Natural killer cell (primary cell): ENCODE data around the gene HTRA2. TPM values are rescaled to one million over a fixed set of nuclear protein-coding genes. Genes with fewer than 3 reads are reported as not detected.
A peak's percentile ranks its signal among the peaks of the same experiment; 100 is the strongest.

Experiments used
- ATAC-seq, 3 donors: fragments of 150-1000 bp in 2 of 3; fragments of 200-7000 bp in 1 of 3; cut with Tn5 transposase; 1 replicate in 1 of 3; 2 replicates in 2 of 3; pipeline ENCODE4 v1.10.0; 2021; ENCODE audit warnings: mild to moderate bottlenecking in 2 of 3, moderate library complexity in 2 of 3
- DNase-seq, 2 donors: peaks; one replicate each; pipeline versions ENCODE4 v3.0.0 to v3.0.0-alpha.2; 2013 to 2021; ENCODE audit warnings: mixed read lengths in 1 of 2
- H3K27ac ChIP-seq: one replicate; pipeline ENCODE4 v1.5.1; 2013; ENCODE audit warnings: mild to moderate bottlenecking, low read length
- H3K27me3 ChIP-seq: one replicate; pipeline ENCODE4 v1.6.1; 2013; ENCODE audit warnings: low read length; ENCODE audit not compliant: control insufficient read depth, insufficient read depth
- H3K36me3 ChIP-seq: one replicate; pipeline ENCODE4 v1.6.1; 2013; ENCODE audit warnings: low read length; ENCODE audit not compliant: control insufficient read depth, insufficient read depth
- H3K4me1 ChIP-seq: one replicate; pipeline ENCODE4 v1.6.1; 2013; ENCODE audit warnings: low read length; ENCODE audit not compliant: control insufficient read depth, insufficient read depth
- H3K4me3 ChIP-seq: one replicate; pipeline ENCODE4 v1.5.1; 2013; ENCODE audit warnings: low read length
- H3K9me3 ChIP-seq: one replicate; pipeline ENCODE4 v1.6.1; 2013; ENCODE audit warnings: low read length; ENCODE audit not compliant: control insufficient read depth, insufficient read depth
- H3K27ac Mint-ChIP-seq, 2 donors: one replicate each; pipeline ENCODE4 v1.8.0; 2022; ENCODE audit warnings: mild to moderate bottlenecking in 2 of 2, mixed read lengths in 2 of 2, moderate library complexity in 1 of 2
- H3K27me3 Mint-ChIP-seq, 2 donors: one replicate each; pipeline ENCODE4 v1.8.0; 2022; ENCODE audit warnings: low read depth in 2 of 2, mixed read lengths in 2 of 2
- H3K36me3 Mint-ChIP-seq: one replicate; pipeline ENCODE4 v1.8.0; 2022; ENCODE audit warnings: mixed read lengths
- H3K4me1 Mint-ChIP-seq, 2 donors: one replicate each; pipeline ENCODE4 v1.8.0; 2022; ENCODE audit warnings: mixed read lengths in 2 of 2
- H3K4me3 Mint-ChIP-seq: one replicate; pipeline ENCODE4 v1.8.0; 2022; ENCODE audit warnings: mild to moderate bottlenecking, moderate library complexity, mixed read lengths
- H3K9me3 Mint-ChIP-seq, 2 donors: one replicate each; pipeline ENCODE4 v1.8.0; 2022; ENCODE audit warnings: mixed read lengths in 2 of 2
- CTCF ChIP-seq: fragments of 200-600 bp; IDR thresholded peaks from one replicate; pipeline ENCODE4 v1.8.0; 2022; ENCODE audit warnings: antibody characterized with exemption
- WGBS: methylation state at CpG from one replicate; pipeline ENCODE4 v1.1.7; 2013; ENCODE audit warnings: missing lambda C conversion rate; ENCODE audit not compliant: insufficient coverage; 5-methylcytosine and 5-hydroxymethylcytosine counted together
- intact Hi-C: fragments of 100-400 bp; cut with micrococcal nuclease; formaldehyde crosslinking; loops from one replicate; pipeline ENCODE4 v1.14.2; 2022
- total RNA-seq, 4 donors: library from RNA; stranded (reverse); fragments of 120-200 nt in 1 of 4; gene quantifications; one replicate each; pipeline versions ENCODE4 v1.2.3 to v1.2.4, GENCODE V29; 2013 to 2022

HTRA2 gene
- total RNA-seq, 3 donors from 2014 or later (not counting 1 experiment from before 2014, with no cell fraction given) = 32.1 to 47.6 (median 45.2) TPM

GRCh38 chr2:74573747-74574562 is 44.2 kb downstream of the HTRA2 start:
- no peak for TF ChIP-seq CTCF
- Histone ChIP-seq H3K27ac (peak overlapping the region; percentile 49), H3K36me3 (no peaks in the 10 kb centered on the region), H3K4me1 (no peaks in the 10 kb centered on the region), H3K27me3 (no peaks in the 10 kb centered on the region), H3K9me3 (no peaks in the 10 kb centered on the region), H3K4me3 (no peak overlapping the region)
- Mint-ChIP-seq H3K4me3 (peak overlapping the region; percentile 67), H3K36me3 (no peaks in the 10 kb centered on the region), H3K9me3 (no peaks in the 10 kb centered on the region), H3K27ac (peak overlapping the region; percentile 53 to 75), H3K4me1 (peaks cover 13 to 15% of the 10 kb centered on the region in 2 donors), H3K27me3 (peaks cover 10% of the 10 kb centered on the region in 2 donors)
- intact Hi-C loops = no loop called here
- peak in 1 of 2 donors; percentile 62 for DNase-seq
- WGBS = 27% methylated on average over 6 of the region's 7 CpGs
- peak in 2 of 3 donors; percentile 44 to 61 for ATAC-seq

GRCh38 chr2:74575320-74575719 is 45.6 kb downstream of the HTRA2 start:
- no peaks in the 10 kb centered on the region for H3K4me1 ChIP-seq
- no peak for TF ChIP-seq CTCF
- no peak overlapping the region for H3K27ac Mint-ChIP-seq
- H3K36me3 ChIP-seq = no peaks in the 10 kb centered on the region
- no peak for ATAC-seq
- H3K4me3 Mint-ChIP-seq = no peak overlapping the region
- no peaks in the 10 kb centered on the region for H3K27me3 ChIP-seq
- H3K4me1 Mint-ChIP-seq = peaks cover 13 to 15% of the 10 kb centered on the region in 2 donors
- H3K27me3 Mint-ChIP-seq = peaks cover 9 to 10% of the 10 kb centered on the region in 2 donors
- WGBS = 96% methylated on average over 4 of the region's 4 CpGs
- H3K36me3 Mint-ChIP-seq = no peaks in the 10 kb centered on the region
- H3K9me3 Mint-ChIP-seq = no peaks in the 10 kb centered on the region
- no peak overlapping the region for H3K4me3 ChIP-seq
- intact Hi-C loops = no loop called here
- DNase-seq = no peak
- H3K9me3 ChIP-seq = no peaks in the 10 kb centered on the region
- no peak overlapping the region for H3K27ac ChIP-seq

- Mint-ChIP-seq H3K36me3 (no peaks in the 10 kb centered on the region), H3K9me3 (no peaks in the 10 kb centered on the region), H3K4me3 (no peak overlapping the region), H3K4me1 (peaks cover 13 to 15% of the 10 kb centered on the region in 2 donors), H3K27ac (no peak overlapping the region), H3K27me3 (peaks cover 10% of the 10 kb centered on the region in 2 donors)
- H3K9me3 ChIP-seq = no peaks in the 10 kb centered on the region
- intact Hi-C loops = no loop called here
- 86% methylated on average over 6 of the region's 7 CpGs for WGBS
- H3K4me1 ChIP-seq = no peaks in the 10 kb centered on the region
- no peak for DNase-seq
- no peak overlapping the region for H3K4me3 ChIP-seq
- H3K27me3 ChIP-seq = no peaks in the 10 kb centered on the region
- TF ChIP-seq CTCF = no peak
- no peak for ATAC-seq
- no peaks in the 10 kb centered on the region for H3K36me3 ChIP-seq
- H3K27ac ChIP-seq = no peak overlapping the region
Observed at GRCh38 chr2:74576211-74576862, 46.6 kb downstream of the HTRA2 start.
